Measurements from ENCODE around the gene RUFY3.
A peak's percentile ranks its signal among the peaks of the same experiment; 100 is the strongest.
"Not testable (repeated sequence)": the region's sequence is repeated elsewhere in the genome, so short reads cannot be mapped to it uniquely, and the experiment has no call there.

Gene RUFY3

DNA sequence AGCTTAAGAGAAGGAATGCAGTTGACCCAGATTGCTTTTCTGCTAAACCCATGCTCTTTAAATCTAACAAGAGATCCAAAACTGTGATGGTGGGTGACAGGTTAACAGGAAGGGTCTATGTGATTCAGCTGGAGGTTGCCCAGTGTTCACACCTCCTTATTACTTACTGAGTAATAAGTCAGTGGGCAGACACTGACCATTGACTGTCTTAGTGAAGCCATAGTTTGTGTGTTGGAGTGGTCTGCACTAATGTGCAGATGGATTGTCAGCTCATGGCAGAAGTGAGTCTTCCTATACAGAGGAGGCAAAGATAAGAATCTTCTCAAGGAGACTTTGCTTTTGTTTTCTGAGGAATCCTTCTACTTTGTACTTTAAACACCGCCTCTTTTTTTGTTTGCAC, 15.2 kb upstream of the RUFY3 start:
- no peak for DNase-seq

- DNase-seq = no peak
Measured at GRCh38 chr4:70709611-70710205, 12.1 kb upstream of the RUFY3 start.

DNA sequence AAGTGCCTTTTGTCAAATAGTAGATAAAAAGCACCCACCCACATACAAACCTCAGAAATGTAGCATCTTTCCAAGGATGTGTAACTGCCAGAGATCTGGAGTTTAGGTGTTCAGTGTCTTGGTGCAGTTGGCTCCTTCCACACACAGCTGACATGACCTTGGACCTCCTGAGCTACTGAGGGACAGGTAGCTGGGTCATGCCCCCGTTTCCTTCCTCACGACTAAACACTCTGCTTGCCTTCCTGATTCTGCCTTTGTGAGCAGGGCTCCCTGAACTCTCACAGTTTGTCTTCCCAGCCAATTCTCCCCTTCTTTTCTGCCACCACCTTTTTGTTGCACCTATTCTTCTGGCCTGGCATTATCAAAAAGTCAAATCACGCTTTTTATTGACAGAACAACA, 10.2 kb upstream of the RUFY3 start:
- no peak for DNase-seq

- no peak for DNase-seq
Measured at GRCh38 chr4:70712150-70712549, 9.6 kb upstream of the RUFY3 start.

GRCh38 chr4:70712604-70713452, 8.9 kb upstream of the RUFY3 start:
- no peak for DNase-seq

GRCh38 chr4:70713453-70714078, 8.2 kb upstream of the RUFY3 start:
- DNase-seq = no peak

GRCh38 chr4:70714079-70714887, 7.5 kb upstream of the RUFY3 start:
- DNase-seq = no peak

DNA sequence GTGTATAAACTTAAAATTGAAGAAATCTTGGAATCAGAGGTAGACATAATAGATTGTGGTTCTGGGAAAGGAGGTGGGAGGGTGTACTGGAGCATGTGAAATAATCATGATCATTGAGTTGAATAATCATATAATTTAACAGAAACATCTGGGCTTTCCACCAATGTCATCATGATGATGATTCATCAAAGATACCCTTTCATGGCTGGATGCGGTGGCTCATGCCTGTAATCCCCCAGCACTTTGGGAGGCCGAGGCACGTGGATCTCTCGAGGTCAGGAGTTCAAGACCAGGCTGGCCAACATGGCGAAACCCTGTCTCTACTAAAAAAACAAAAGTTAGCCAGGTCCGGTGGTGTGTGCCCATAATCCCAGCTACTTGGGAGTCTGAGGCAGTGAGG, 6.7 kb upstream of the RUFY3 start:
- no peak for DNase-seq

DNA sequence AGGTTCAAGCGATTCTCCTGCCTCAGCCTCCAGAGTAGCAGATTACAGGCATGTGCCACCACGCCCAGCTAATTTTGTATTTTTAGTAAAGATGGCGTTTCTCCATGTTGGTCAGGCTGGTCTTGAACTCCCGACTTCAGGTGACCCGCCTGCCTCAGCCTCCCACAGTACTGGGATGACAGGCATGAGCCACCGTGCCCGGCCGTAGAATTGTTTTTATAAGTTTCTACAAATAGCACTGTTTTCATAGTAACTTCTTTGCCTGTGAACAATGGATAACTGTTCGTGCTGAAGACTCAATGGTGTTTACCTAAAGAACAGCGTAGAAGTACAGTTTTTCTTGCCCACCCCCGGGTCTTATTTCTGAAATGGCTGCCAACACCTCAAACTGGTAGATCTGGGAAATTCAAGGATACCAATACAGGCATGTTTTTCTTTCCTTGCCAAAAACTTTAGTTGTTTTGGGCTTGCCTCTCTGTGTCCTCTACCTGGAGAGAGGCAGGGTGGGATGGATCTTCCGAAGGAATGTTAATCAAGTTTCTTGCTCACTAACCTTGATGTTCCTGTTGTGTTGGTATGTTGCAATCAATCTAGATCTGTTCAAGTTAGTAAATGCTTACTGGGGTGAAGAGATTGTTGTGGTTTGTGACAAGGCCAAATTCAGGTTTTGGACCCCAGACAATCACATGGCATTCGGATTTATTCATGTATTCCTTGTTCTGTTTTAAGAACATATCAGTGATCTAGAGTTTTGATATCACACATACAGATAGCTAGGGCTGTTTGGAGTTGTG, 2.8 kb upstream of the RUFY3 start:
- no peak for DNase-seq

GRCh38 chr4:70722199-70722791, 531 bp downstream of the RUFY3 start:
- DNase-seq = peak; percentile 48

DNA sequence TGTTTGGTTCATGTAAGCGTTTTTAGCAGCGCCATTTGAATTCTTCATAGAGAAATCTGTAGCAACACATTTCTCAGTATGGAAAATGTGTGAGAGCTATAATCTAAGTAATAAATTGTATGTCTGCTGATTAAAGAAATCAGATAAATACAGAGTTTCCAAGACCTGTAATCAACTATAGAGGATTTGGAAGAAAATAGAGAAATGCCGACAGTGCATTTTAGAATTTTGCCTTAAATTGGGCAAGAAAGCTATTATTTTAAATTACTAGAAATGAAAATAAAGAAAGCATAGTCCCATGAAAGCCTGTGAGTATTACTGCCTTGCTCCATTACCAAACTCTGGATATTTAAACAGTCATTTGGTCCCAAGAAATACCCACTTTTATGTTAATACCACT, 2.7 kb downstream of the RUFY3 start:
- DNase-seq = no peak

DNA sequence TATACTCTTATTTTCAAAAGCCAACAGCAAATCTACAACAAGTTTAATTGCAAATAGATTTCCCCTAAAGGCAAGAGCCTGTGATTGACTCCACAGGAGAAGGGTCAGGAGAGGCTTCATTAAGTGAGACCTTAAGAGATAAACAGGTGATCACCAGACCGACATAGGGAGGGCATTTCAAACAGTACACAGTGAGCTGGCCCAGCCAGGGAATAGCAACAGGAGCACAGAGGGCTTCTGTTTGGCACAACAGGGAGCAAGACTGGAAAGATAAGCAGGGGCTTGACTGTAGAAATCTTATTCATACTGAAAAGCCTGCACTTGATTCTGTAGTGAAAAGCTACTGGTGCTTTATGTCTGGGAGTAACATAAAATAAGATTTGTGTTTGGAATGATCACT, 3.9 kb downstream of the RUFY3 start:
- no peak for DNase-seq

DNA sequence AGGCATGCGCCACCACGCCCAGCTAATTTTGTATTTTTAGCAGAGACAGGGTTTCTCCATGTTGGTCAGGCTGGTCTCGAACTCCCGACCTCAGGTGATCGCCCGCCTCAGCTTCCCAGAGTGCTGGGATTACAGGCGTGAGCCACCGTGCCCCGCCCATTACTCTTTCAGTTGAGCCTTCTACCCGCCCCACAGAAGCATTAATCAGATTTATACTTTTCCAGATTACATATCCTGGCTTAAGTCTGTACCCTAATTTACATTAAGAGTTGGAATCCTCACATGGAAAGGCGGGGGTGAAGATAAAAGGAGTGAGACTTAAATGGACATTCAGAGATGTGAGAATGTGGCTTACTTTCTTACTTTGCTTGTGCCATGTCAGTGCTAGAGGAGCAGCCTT, 4.8 kb downstream of the RUFY3 start:
- DNase-seq = not testable (repeated sequence)

GRCh38 chr4:70728091-70728490, 6.3 kb downstream of the RUFY3 start:
- DNase-seq = no peak

DNA sequence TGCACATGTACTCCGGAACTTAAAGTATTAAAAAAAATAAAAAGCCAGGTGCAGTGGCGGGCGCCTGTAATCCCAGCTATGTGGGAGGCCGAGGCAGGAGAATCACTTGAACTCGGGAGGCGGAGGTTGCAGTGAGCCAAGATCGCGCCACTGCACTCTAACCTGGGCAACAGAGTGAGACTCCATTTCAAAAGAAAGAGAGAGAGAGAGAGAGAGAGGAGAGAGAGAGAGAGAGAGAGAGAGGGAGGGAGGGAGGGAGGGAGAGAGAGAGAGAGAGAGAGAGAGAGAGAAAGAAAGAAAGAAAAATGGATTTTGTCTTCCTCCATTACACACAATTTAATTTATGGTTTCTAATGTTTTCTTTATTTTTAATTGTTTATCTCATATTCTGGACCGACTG, 11.1 kb downstream of the RUFY3 start:
- DNase-seq = not testable (repeated sequence)

- DNase-seq = peak; percentile 73
Measured at GRCh38 chr4:70734168-70734954, 12.6 kb downstream of the RUFY3 start.

DNA sequence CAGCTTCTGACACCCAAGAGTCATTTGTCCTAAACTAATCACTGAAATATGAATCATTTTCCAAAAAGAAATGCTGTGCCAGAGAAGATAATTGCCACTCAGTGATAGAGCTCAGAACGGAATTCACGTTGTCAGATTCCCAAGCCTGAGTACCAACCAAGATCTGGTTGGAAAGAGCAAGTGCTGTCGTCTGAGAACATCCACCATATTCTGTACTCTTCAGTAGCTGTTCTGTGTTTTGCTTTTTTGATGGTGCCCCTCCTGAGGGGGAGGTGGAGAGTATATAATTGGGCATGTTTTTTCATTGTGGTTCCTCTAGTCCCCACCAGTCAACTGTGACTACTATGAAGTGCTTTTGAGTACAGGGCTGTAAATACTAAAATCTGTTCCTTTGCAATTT, 13.2 kb downstream of the RUFY3 start:
- DNase-seq = peak; percentile 12

DNA sequence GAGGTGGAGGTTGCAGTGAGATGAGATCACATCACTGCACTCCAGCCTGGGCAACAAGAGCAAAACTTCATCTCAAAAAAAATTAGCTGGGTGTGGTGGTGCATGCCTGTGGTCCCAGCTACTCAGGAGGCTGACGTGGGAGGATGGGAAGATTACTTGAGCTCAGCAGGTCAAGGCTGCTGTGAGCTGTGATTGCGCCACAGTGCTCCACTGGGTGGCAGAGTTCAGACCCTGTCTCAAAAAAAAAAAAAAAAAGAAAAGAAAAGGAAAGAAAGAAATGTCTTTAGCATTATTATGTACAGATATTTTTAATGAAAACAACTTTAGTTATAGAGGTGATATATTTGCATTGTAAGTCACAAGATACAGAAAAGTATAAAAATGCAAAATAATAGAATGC, 14.2 kb downstream of the RUFY3 start:
- peak; percentile 47 for DNase-seq

- peak; percentile 30 for DNase-seq
Measured at GRCh38 chr4:70737006-70737405, 15.2 kb downstream of the RUFY3 start.

DNA sequence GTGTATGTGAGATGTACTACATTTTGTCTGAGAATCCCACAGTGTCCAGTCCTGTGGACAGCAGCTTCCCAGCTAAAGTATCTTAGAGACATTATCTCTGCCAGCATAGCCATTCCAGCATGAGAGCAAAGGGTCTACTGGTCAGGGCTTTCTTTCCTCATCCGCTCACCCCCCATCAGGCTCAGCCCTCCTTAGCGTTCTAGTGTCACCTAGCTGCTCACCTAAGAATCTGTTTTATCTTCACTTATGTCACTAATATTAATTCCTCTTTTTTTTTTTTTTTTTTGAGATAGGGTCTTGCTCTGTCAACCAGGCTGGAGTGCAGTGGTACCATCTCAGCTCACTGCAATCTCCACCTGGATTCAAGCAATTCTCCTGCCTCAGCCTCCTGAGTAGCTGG, 15.6 kb downstream of the RUFY3 start:
- DNase-seq = no peak
